Stimulated activated CD4-positive, alpha-beta T cell treated with anti-CD3 and anti-CD28 coated beads, TNF-alpha, amount 100 ng/mL, for 1 hour (primary cell): Measurements from ENCODE around the gene CGNL1.

ENCODE experiments used
- DNase-seq, 3 donors: peaks; one replicate each; pipeline ENCODE4 v3.0.0-alpha.2; 2020; ENCODE audit warnings: low read depth in 3 of 3, low spot score in 1 of 3

The CGNL1 gene

GRCh38 chr15:57592836-57593420, 216.6 kb downstream of the CGNL1 start:
- no peak for DNase-seq

DNA sequence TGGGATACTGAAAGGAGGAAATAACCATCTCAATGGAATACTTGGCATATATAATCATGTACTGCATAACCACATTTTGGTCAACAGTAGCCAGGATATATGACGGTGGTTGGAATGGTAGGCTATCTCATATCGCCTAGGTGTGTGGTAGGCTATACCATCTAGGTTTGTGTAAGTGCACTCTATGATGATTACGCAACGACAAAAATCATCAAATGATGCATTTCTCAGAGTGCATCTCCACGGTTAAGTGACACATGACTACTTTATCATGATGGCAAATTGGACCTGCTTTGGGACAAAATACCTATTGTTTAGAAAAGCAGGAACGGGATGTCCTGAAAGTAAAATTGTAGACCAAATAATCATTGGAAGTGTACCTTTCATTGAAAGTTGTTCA, 218.2 kb downstream of the CGNL1 start:
- no peak for DNase-seq

DNA sequence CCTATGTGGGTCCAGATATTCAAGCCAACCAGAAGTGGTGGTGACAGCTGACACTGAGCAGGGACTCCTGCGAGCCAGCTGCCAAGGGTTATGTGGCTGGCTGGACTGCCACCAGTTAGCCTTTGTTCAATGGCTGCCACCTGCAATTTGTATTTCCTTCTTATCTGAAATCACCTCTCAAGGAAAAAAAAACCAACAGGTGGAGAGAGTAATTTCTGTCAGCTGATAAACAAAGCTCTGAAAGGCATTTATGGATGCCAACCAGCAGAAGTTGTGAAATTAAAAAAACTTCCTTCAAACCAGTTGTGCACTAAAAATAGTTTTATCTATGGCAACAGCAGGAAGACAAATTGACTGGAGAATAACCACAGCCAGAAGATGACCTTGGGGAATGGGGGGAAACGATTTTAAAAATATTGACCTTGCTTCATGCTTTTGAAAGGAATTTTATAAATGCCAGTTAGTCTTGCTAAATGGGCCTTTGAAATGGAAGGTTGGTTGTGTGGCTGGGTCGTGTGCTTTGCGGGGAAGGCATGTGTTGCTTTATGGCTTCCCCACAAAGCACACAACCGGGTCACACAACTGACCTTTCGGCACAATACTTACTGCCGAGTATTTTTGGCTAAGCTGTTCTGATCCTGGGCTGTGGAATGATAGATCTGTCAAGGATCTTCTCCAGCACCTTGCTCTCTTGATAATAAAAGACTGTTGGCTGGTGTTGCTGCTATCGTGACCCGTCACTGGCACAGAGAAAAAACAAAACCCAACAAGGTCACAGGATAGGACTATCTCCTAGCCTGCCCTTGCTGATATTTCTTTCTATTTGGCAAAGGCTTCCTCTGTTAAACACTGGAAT, 218.9 kb downstream of the CGNL1 start:
- no peak for DNase-seq

DNA sequence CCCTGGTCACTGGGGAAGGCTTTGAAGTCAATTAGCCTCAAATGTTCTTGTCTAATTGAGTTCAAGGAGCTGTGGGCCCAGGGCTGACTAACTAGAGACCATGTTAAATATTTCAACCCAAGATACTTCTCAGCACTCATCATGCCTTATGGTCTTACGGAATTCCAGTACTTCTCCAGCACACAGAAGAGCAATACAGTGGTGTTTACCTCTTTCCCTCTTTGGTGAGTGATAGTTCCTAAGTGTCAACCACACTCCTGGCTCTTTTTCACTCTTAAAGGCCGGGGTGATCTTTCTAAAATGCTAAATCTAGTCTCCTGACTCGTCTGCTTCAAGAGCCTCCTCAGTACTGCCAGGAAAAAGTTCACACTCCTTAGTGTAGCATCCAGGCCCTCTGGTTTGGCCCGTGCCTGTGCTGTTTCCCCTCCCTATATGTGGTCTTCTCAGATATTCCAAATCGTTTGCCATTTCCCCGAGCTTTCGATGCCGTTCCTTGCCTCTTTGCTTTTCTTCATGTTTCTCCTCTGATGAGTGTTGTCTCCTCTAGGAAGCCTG, 220.1 kb downstream of the CGNL1 start:
- DNase-seq: no peak

- no peak for DNase-seq
Measured at GRCh38 chr15:57596978-57597377, 220.7 kb downstream of the CGNL1 start.

GRCh38 chr15:57597431-57597830, 221.1 kb downstream of the CGNL1 start:
- no peak for DNase-seq

DNA sequence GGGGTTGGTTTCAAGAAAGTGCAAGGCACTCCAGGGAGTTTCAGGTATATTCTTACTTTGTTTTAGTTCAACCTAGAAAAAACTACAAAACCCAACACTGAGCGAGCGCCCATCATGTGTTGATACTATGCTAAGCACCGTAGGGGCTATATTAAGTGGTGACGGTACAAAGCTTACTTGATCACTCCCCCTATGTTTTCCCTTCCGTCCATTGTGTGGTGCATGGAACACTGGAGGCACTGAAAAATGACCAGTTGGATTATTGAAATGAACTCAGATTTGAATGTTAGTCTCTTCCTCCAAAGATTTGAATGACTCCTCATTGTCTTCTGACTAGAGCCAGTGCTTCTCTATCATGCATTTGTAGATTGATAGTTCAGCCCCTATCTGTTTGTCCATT, 222.0 kb downstream of the CGNL1 start:
- DNase-seq: no peak

GRCh38 chr15:57599296-57599810, 223.0 kb downstream of the CGNL1 start:
- DNase-seq: no peak

DNA sequence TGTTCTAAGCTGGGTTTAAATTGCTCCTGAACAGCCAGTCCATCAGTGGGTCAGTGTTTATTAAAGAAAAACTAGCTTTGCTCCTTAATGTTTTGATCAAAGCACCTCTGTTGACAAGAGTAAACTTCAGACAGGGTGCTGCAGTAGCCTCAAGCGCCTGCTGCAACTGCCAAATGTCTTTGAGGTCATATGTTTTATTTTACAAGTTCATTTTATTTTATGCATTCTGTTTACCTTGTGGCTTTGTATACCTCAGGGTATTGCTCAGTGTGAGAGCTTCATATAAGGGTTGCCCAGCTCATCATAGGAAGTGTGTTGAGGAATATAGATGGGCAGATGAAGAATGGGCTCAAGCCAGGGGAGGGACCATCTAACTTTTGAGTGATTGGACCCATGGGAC, 223.9 kb downstream of the CGNL1 start:
- no peak for DNase-seq
